ENCODE measurements around the gene LYZL6. TPM values are rescaled to one million over a fixed set of nuclear protein-coding genes. Genes with fewer than 3 reads are reported as not detected.

LYZL6 gene
- total and polyA plus RNA-seq, 7 donors: not detected

- no peak overlapping the region for H3K27ac ChIP-seq
- DNase-seq: no peak
- H3K36me3 ChIP-seq: no peaks in the 10 kb centered on the region
- no peak overlapping the region for H3K4me3 ChIP-seq
- WGBS, 2 donors: 84% methylated on average over 3 of the region's 3 CpGs
- intact Hi-C loops (cut with DNase I): no loop called here
- TF ChIP-seq POLR2A (IDR thresholded peaks at IDR 0.05): no peak
- no peak for TF ChIP-seq EP300 (IDR thresholded peaks at IDR 0.05)
- TF ChIP-seq CTCF (IDR thresholded peaks at IDR 0.05): no peak
- no peak for TF ChIP-seq POLR2AphosphoS5 (IDR thresholded peaks at IDR 0.05)
- H3K4me1 ChIP-seq: no peaks in the 10 kb centered on the region
- H3K27me3 ChIP-seq: no peaks in the 10 kb centered on the region
- H3K9me3 ChIP-seq: no peaks in the 10 kb centered on the region
These were observed 28.2 kb downstream of the LYZL6 start for GRCh38 chr17:35915153-35915964.

- no peaks in the 10 kb centered on the region for H3K36me3 ChIP-seq
- TF ChIP-seq POLR2AphosphoS5 (IDR thresholded peaks at IDR 0.05) (no peak), EP300 (IDR thresholded peaks at IDR 0.05) (no peak), POLR2A (IDR thresholded peaks at IDR 0.05) (no peak), CTCF (IDR thresholded peaks at IDR 0.05) (no peak)
- H3K27ac ChIP-seq: no peak overlapping the region
- intact Hi-C loops (cut with DNase I): no loop called here
- DNase-seq: no peak
- no peaks in the 10 kb centered on the region for H3K4me1 ChIP-seq
- 94 to 97% methylated on average over 1 of the region's 1 CpG for WGBS, 2 donors
- no peaks in the 10 kb centered on the region for H3K27me3 ChIP-seq
- H3K9me3 ChIP-seq: no peaks in the 10 kb centered on the region
- no peak overlapping the region for H3K4me3 ChIP-seq
These were observed 29.2 kb downstream of the LYZL6 start for GRCh38 chr17:35914354-35914753.

GRCh38 chr17:35913609-35914008 lies 29.9 kb downstream of the LYZL6 start:
- no peaks in the 10 kb centered on the region for H3K9me3 ChIP-seq
- TF ChIP-seq EP300 (IDR thresholded peaks at IDR 0.05) (no peak), POLR2A (IDR thresholded peaks at IDR 0.05) (no peak), CTCF (IDR thresholded peaks at IDR 0.05) (no peak), POLR2AphosphoS5 (IDR thresholded peaks at IDR 0.05) (no peak)
- H3K4me3 ChIP-seq: no peak overlapping the region
- no peak overlapping the region for H3K27ac ChIP-seq
- intact Hi-C loops (cut with DNase I): no loop called here
- no peaks in the 10 kb centered on the region for H3K36me3 ChIP-seq
- no peak for DNase-seq
- no peaks in the 10 kb centered on the region for H3K27me3 ChIP-seq
- H3K4me1 ChIP-seq: no peaks in the 10 kb centered on the region
- 86 to 91% methylated on average over 4 of the region's 4 CpGs for WGBS, 2 donors

- DNase-seq: no peak
- no peak overlapping the region for H3K4me3 ChIP-seq
- TF ChIP-seq POLR2AphosphoS5 (IDR thresholded peaks at IDR 0.05) (no peak), POLR2A (IDR thresholded peaks at IDR 0.05) (no peak), EP300 (IDR thresholded peaks at IDR 0.05) (no peak), CTCF (IDR thresholded peaks at IDR 0.05) (no peak)
These were observed 30.6 kb downstream of the LYZL6 start for GRCh38 chr17:35912942-35913341.

More at GRCh38 chr17:35912942-35913341, 30.6 kb downstream of the LYZL6 start:
- Histone ChIP-seq H3K9me3 (no peaks in the 10 kb centered on the region), H3K4me1 (no peaks in the 10 kb centered on the region), H3K27ac (no peak overlapping the region), H3K36me3 (no peaks in the 10 kb centered on the region), H3K27me3 (no peaks in the 10 kb centered on the region)
- 83 to 90% methylated on average over 2 of the region's 2 CpGs for WGBS, 2 donors
- intact Hi-C loops (cut with DNase I): no loop called here

All from sigmoid colon (tissue), 7 donors.